ENCODE results near the gene CASK.

The CASK gene

GRCh38 chrX:41906515-41907187 is 16.7 kb downstream of the CASK start:
- DNase-seq = no peak

GRCh38 chrX:41903544-41903943 is 19.8 kb downstream of the CASK start:
- DNase-seq = no peak

- DNase-seq = no peak
Observed at GRCh38 chrX:41900321-41900720, 23.0 kb downstream of the CASK start.

DNA sequence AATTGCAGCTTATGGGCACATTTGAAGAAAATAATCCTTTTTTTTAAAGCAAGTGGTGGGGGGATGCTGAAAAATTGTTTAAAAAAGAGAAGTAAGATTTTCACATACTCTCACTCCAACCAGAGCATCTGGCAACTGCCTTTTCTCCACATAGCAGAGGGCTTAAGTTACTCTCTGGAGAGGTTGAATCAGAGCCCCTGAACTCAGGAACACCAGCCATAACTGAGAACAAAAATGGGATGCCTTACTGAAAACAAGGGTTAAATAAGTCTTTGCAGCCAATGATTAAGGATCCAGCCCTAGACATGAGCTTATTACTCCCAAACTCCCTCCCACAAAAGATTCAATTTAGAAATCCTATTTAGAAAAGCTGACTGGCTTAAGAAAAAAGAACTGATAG is 27.5 kb downstream of the CASK start:
- DNase-seq = no peak

GRCh38 chrX:41890026-41890423 is 33.3 kb downstream of the CASK start:
- DNase-seq = no peak

DNA sequence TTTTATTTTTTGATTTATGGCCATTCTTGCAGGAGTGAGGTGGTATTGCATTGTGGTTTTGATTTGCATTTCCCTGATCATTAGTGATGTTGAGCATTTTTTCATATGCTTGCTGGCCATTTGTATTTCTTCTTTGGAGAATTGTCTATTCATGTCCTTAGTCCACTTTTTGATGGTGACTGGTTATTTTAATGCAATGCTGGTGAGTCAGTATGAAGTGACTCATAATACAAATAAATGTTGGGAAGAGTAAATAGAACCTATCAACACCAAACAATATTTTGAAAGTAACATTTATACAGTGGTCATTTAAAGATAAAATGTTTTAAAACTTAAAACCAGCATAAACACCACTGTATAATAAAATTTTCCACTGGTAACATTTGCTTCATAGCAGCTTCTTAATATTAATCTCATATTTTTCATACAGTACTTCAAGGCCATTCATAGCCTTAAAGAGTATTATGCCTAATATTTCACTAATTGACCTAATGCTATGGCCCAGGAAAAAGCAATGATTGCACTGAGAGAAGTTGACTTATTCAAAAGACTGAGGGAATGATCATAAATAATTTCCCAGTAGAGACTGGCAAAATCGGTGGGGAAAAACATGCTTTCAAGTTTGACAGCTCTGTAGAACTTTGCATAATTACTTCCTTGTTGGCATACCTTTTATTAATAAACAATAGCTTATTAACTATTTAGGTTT is 33.9 kb downstream of the CASK start:
- DNase-seq = no peak

GRCh38 chrX:41887691-41888090 is 35.7 kb downstream of the CASK start:
- no peak for DNase-seq

- DNase-seq = no peak
Observed at GRCh38 chrX:41885724-41886123, 37.6 kb downstream of the CASK start.

- no peak for DNase-seq
Observed at GRCh38 chrX:41881166-41881565, 42.2 kb downstream of the CASK start.

DNA sequence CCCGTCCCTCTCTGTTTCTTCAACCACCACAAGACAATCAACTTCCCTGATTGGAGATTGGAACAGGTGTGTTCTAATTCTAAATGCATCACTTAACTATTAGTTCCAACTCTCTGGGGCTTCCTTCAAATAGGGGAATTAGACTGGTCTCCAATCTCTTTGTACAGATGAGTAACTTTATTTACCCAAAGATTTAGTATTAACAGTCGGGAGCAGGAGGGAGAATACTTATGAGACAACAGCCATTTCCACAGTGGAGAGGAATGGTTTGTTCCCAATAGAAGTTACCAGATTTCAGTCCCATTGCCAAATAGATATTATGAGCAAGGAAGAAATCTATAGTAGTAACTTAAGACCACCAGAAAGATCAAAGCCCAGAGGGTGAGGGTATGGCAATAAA is 46.2 kb downstream of the CASK start:
- DNase-seq = no peak

DNA sequence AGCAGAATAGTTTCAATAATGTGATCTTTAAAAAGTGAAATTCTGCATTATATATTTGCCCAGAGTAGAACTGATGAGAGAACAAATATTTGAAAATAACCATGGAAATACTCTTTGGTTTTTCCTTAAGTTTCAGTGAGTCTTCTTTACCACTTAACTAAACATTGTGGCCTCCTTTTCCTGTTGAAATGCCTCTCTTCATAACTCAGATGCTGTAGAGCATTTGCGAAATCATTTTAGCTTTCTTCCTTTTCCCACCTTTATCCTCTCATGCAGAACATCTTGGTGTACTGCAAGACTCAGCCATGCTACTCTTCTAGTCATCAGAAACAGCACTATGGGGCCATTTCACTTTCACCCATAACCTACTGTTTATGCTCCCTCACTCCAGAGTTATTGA is 48.2 kb downstream of the CASK start:
- no peak for DNase-seq

- DNase-seq = no peak
Observed at GRCh38 chrX:41870719-41871151, 52.6 kb downstream of the CASK start.

- DNase-seq = no peak
Observed at GRCh38 chrX:41868392-41868977, 54.9 kb downstream of the CASK start.

GRCh38 chrX:41863343-41864203 is 59.8 kb downstream of the CASK start:
- DNase-seq = no peak

DNA sequence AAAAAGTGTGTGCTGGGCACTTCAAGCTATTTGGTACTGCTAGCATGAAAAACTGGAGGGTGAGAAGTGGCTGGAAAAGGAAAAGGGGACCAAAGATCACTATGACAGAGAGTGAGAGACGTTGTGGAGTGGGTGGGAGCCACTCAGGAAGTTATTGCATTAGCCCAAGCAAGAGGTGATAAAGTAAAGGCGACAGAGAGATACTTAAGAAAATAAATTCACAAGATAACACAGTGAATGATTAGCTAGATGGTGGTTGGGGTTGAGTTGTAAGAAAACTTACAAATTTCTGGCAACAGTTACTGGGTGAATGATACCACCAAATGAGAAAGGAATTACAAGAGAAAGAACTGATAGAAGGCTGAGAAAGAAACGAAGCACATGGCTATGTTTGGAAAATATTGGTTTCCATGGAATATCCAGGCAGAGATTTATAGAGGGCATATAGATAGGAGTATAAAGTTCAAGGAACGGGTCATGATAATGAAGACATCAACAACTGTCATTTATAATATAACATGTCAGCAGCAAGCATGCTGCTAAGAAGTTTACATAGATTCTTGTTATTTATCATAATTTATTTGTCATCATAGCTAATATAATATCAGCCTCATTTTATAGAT is 60.7 kb downstream of the CASK start:
- no peak for DNase-seq

DNA sequence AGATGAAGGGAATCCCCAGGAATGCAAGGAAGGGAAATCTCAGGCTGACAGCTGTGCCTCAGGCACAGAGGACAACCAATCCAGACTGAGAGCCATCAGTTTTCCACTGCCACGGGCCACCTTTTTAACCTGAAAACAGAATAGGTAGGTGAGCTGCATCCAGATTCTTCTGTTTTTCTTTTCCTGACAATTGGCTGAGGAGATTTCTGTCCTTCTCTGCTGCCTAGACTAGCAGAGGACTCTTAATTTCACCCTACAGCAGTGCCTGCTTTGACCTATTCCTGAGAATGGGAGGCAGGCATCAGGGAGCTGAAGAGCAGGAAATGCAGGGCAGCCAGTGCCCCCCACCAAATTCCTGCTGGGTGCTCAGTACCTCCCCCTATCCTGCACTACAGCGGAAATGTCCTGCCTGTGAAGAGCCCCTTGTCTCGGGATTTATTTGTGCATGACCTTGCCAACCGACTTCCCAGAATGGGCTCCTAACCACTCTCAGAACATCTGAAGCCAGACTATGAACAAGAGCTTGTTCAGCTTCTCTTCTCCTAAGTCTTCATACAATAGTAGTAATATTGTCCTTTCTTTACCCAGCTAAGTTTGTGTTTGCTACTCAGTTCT is 65.1 kb downstream of the CASK start:
- no peak for DNase-seq

GRCh38 chrX:41857670-41858069 is 65.7 kb downstream of the CASK start:
- DNase-seq = no peak

DNA sequence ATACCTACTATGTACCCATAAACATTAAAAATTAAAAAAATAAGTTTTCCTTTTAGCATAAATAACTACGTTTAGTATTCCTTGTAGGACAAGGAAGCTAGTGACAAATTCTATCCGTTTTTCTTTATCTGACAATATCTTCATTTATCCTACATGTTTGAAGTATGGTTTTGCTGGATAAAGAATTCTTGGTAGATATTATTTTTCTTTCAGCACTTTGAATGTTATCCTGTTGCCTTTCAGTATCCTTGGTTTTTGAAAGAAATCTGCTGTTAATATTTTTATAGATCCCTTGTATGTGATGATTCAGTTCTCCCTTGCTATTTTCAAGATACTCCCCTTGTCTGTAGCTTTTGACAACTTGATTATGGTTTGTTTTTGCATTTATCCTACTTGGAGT is 76.6 kb downstream of the CASK start:
- no peak for DNase-seq

- no peak for DNase-seq
Observed at GRCh38 chrX:41837270-41837944, 85.9 kb downstream of the CASK start.

- DNase-seq = no peak
Observed at GRCh38 chrX:41828826-41829225, 94.5 kb downstream of the CASK start.

DNA sequence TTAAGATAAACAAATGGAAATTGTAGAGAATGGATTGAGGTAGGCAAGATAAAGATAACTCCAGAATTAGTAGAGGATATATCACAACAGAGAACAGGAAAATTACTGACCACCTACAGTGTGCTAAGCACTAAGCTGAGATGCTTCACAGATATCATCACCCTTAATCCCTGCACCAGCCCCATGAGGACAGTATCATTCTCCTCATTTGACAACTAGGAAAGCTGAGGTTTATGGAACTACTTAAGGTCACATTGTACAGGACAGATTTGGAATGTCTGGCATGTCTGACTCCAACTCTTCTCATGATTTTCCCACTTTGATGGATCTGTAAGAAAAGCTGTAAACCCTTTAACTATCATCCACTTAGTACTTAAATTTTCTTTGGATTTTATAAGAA is 95.5 kb downstream of the CASK start:
- no peak for DNase-seq

GRCh38 chrX:41825796-41826195 is 97.6 kb downstream of the CASK start:
- no peak for DNase-seq

Measured in NCI-H526 treated with DMSO at 0.1 percent for 48 hours (cell line).